Tibial artery (tissue), 4 donors: Measurements from ENCODE around the gene GBF1.

Experiments
- DNase-seq, 2 donors: peaks; one replicate each; pipeline ENCODE4 v3.0.0-alpha.2; 2019
- H3K27ac ChIP-seq, 2 donors: fragments of 200-600 bp; sonication (generic) in 1 of 2; 1 replicate in 1 of 2; 2 replicates in 1 of 2; pipeline ENCODE4 v1.5.1; 2018 to 2019; ENCODE audit warnings: mild to moderate bottlenecking in 1 of 2
- H3K27me3 ChIP-seq, 2 donors: fragments of 200-600 bp; sonication (generic) in 1 of 2; one replicate each; pipeline versions ENCODE4 v1.5.1 to v1.6.0; 2016 to 2019
- H3K36me3 ChIP-seq, 3 donors: fragments of 200-600 bp; sonication (generic) in 2 of 3; one replicate each; pipeline ENCODE4 v1.5.1; 2016 to 2019; ENCODE audit warnings: mild to moderate bottlenecking in 2 of 3
- H3K4me1 ChIP-seq, 4 donors: fragments of 200-600 bp; sonication (generic) in 2 of 4; 1 replicate in 3 of 4; 2 replicates in 1 of 4; pipeline ENCODE4 v1.5.1; 2016 to 2019
- H3K4me3 ChIP-seq, 2 donors: fragments of 200-600 bp; sonication (generic) in 1 of 2; 1 replicate in 1 of 2; 2 replicates in 1 of 2; pipeline ENCODE4 v1.5.1; 2018 to 2019; ENCODE audit warnings: mild to moderate bottlenecking in 2 of 2
- H3K9me3 ChIP-seq, 3 donors: fragments of 200-600 bp; sonication (generic) in 1 of 3; one replicate each; pipeline ENCODE4 v1.5.1; 2016 to 2019
- CTCF ChIP-seq, 2 experiments: fragments of 200-600 bp in 1 of 2; fragments of 450-650 bp in 1 of 2; IDR thresholded peaks; one replicate each; pipeline ENCODE4 v1.5.1; 2017 to 2019; ENCODE audit warnings: antibody characterized with exemption in 2 of 2, mild to moderate bottlenecking in 1 of 2, moderate library complexity in 1 of 2
- intact Hi-C: fragments of 100-400 bp; cut with DNase I; formaldehyde crosslinking; loops from one replicate; pipeline ENCODE4 v1.15.0; 2023; ENCODE audit warnings: low total_unique reads

The GBF1 gene

GRCh38 chr10:102281102-102281487 is 35.8 kb downstream of the GBF1 start:
- no peaks in the 10 kb centered on the region for H3K9me3 ChIP-seq
- no peak for DNase-seq
- H3K4me3 ChIP-seq = peak overlapping the region in 1 of 2 donors; percentile 26
- peaks cover 0 to 20% (median 16%) of the 10 kb centered on the region in 4 donors for H3K4me1 ChIP-seq
- H3K27ac ChIP-seq = peak overlapping the region; percentile 42 to 43
- TF ChIP-seq CTCF (IDR thresholded peaks at IDR 0.05) = no peak
- intact Hi-C loops = no loop called here
- H3K36me3 ChIP-seq = peaks cover 0 to 7% (median 5%) of the 10 kb centered on the region in 3 donors
- no peaks in the 10 kb centered on the region for H3K27me3 ChIP-seq

GRCh38 chr10:102283488-102283887 is 38.2 kb downstream of the GBF1 start:
- Histone ChIP-seq H3K27ac (no peak overlapping the region), H3K4me3 (no peak overlapping the region), H3K9me3 (no peaks in the 10 kb centered on the region), H3K27me3 (no peaks in the 10 kb centered on the region), H3K36me3 (no peaks in the 10 kb centered on the region), H3K4me1 (peaks cover 0 to 26% (median 16%) of the 10 kb centered on the region in 4 donors)
- no peak for TF ChIP-seq CTCF (IDR thresholded peaks at IDR 0.05)
- intact Hi-C loops = no loop called here
- no peak for DNase-seq

- Histone ChIP-seq H3K4me1 (peaks cover 0 to 26% (median 16%) of the 10 kb centered on the region in 4 donors), H3K9me3 (no peaks in the 10 kb centered on the region), H3K27ac (no peak overlapping the region), H3K27me3 (no peaks in the 10 kb centered on the region), H3K4me3 (no peak overlapping the region), H3K36me3 (no peaks in the 10 kb centered on the region)
- no peak for DNase-seq
- TF ChIP-seq CTCF (IDR thresholded peaks at IDR 0.05) = no peak
- intact Hi-C loops = no loop called here
Observed at GRCh38 chr10:102283890-102284289, 38.6 kb downstream of the GBF1 start.

GRCh38 chr10:102284531-102284930 is 39.2 kb downstream of the GBF1 start:
- Histone ChIP-seq H3K4me3 (no peak overlapping the region), H3K4me1 (peaks cover 0 to 27% (median 15%) of the 10 kb centered on the region in 4 donors), H3K9me3 (no peaks in the 10 kb centered on the region), H3K27ac (no peak overlapping the region), H3K36me3 (no peaks in the 10 kb centered on the region), H3K27me3 (no peaks in the 10 kb centered on the region)
- no peak for TF ChIP-seq CTCF (IDR thresholded peaks at IDR 0.05)
- intact Hi-C loops = no loop called here
- no peak for DNase-seq

- Histone ChIP-seq H3K4me1 (peaks cover 0 to 25% (median 10%) of the 10 kb centered on the region in 4 donors), H3K27ac (no peak overlapping the region), H3K9me3 (no peaks in the 10 kb centered on the region), H3K27me3 (no peaks in the 10 kb centered on the region), H3K36me3 (no peaks in the 10 kb centered on the region), H3K4me3 (no peak overlapping the region)
- TF ChIP-seq CTCF (IDR thresholded peaks at IDR 0.05) = no peak
- intact Hi-C loops = no loop called here
- DNase-seq = no peak
Observed at GRCh38 chr10:102285133-102285532, 39.8 kb downstream of the GBF1 start.

- no peak for DNase-seq
- Histone ChIP-seq H3K4me1 (peaks cover 0 to 18% (median under 1%) of the 10 kb centered on the region in 4 donors), H3K27ac (no peak overlapping the region), H3K36me3 (no peaks in the 10 kb centered on the region), H3K9me3 (no peaks in the 10 kb centered on the region), H3K27me3 (no peaks in the 10 kb centered on the region), H3K4me3 (no peak overlapping the region)
- no peak for TF ChIP-seq CTCF (IDR thresholded peaks at IDR 0.05)
- intact Hi-C loops = no loop called here
Observed at GRCh38 chr10:102286216-102286615, 40.9 kb downstream of the GBF1 start.
